ENCODE results near the gene GGT7. TPM values are rescaled to one million over a fixed set of nuclear protein-coding genes. Genes with fewer than 3 reads are reported as not detected.

Gene GGT7
- total RNA-seq, 1 experiment from 2014 or later: 27.7 TPM

- peaks cover 20% of the 10 kb centered on the region for H3K36me3 Mint-ChIP-seq
- no peaks in the 10 kb centered on the region for H3K4me1 Mint-ChIP-seq
- CTCF ChIA-PET: no interaction called here
- no peaks in the 10 kb centered on the region for H3K9me3 Mint-ChIP-seq
- H3K4me3 Mint-ChIP-seq: no peak overlapping the region
- no peak overlapping the region for H3K27ac Mint-ChIP-seq
- no peaks in the 10 kb centered on the region for H3K27me3 Mint-ChIP-seq (ENCODE audit: low read depth)
- DNase-seq (ENCODE audit: low spot score) (no peak), ATAC-seq (no peak)
- TF ChIP-seq HMGXB4 (CRISPR knock-in tag; IDR thresholded peaks at IDR 0.05): no peak
- TF ChIP-seq GABPB1 (CRISPR knock-in tag; IDR thresholded peaks at IDR 0.05): no peak
- no peak for TF ChIP-seq ELF4 (CRISPR knock-in tag; IDR thresholded peaks at IDR 0.05; ENCODE audit: low read depth)
- no peak for TF ChIP-seq E2F5 (CRISPR knock-in tag; IDR thresholded peaks at IDR 0.05)
- TF ChIP-seq ATF2 (CRISPR knock-in tag; IDR thresholded peaks at IDR 0.05; ENCODE audit: borderline replicate concordance, low read depth): no peak
- TF ChIP-seq ZNF281 (CRISPR knock-in tag; IDR thresholded peaks at IDR 0.05): no peak
- POLR2A ChIA-PET: interaction anchor here (0.6 kb wide), 1 partner anchor 343 kb away, joined by 9 read pairs; no protein-coding TSS in a partner anchor
Observed at GRCh38 chr20:34920055-34920454, 47.4 kb upstream of the GGT7 start.

GRCh38 chr20:34916774-34917354 is 44.2 kb upstream of the GGT7 start:
- H3K27me3 Mint-ChIP-seq (ENCODE audit: low read depth): no peaks in the 10 kb centered on the region
- no peak for DNase-seq (ENCODE audit: low spot score)
- H3K4me3 Mint-ChIP-seq: no peak overlapping the region
- H3K36me3 Mint-ChIP-seq: peaks cover 16% of the 10 kb centered on the region
- CTCF ChIA-PET: no interaction called here
- POLR2A ChIA-PET: no interaction called here
- H3K27ac Mint-ChIP-seq: no peak overlapping the region
- no peaks in the 10 kb centered on the region for H3K9me3 Mint-ChIP-seq
- H3K4me1 Mint-ChIP-seq: no peaks in the 10 kb centered on the region
- no peak for ATAC-seq
- TF ChIP-seq ZNF425 (CRISPR knock-in tag; conservative IDR thresholded peaks at IDR 0.05) (no peak), MLX (CRISPR knock-in tag; IDR thresholded peaks at IDR 0.05) (no peak), FOXK1 (CRISPR knock-in tag; IDR thresholded peaks at IDR 0.05) (no peak), ESRRA (CRISPR knock-in tag; IDR thresholded peaks at IDR 0.05; ENCODE audit: borderline replicate concordance) (no peak), RELA (CRISPR knock-in tag; IDR thresholded peaks at IDR 0.05; ENCODE audit: borderline replicate concordance) (no peak), PREB (CRISPR knock-in tag; IDR thresholded peaks at IDR 0.05; ENCODE audit: borderline replicate concordance) (no peak), PRDM15 (CRISPR knock-in tag; IDR thresholded peaks at IDR 0.05) (no peak), GABPB1 (CRISPR knock-in tag; IDR thresholded peaks at IDR 0.05) (no peak), SMAD3 (CRISPR knock-in tag; IDR thresholded peaks at IDR 0.05; ENCODE audit: borderline replicate concordance) (no peak), ZNF232 (CRISPR knock-in tag; IDR thresholded peaks at IDR 0.05) (no peak), ZNF671 (CRISPR knock-in tag; IDR thresholded peaks at IDR 0.05) (no peak), USF2 (CRISPR knock-in tag; IDR thresholded peaks at IDR 0.05) (no peak)
